NCI-H524 (cell line): ENCODE measurements around the gene PDE4DIP.
"Not testable (repeated sequence)": the region's sequence is repeated elsewhere in the genome, so short reads cannot be mapped to it uniquely, and the experiment has no call there.

Experiments used
- DNase-seq, 2 experiments: peaks; one replicate each; lab custom pipeline; 2025; lab: John Stamatoyannopoulos, UW

The PDE4DIP gene

DNA sequence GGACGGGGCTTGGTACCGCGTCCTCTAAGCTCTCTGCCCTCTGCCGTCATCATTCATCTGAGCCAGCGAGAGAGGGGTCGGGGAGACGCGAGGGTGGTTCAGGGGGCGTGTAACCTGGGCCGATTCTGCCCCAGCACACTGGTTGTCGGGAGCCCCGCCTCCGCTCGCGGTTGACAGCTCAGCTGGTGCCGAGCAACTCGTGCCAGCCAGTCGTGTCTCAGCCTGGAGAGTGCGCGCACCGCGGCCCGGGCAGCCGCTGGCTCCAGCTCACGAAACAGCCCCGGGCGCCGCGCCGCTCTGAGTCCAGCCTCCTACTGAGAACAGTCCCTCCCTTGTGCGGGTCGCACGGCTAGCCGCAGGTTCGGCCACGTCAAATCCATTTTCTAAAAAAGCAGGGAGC is at the start of gene PDE4DIP:
Gene PDE4DIP (plus strand): TSS at position 209 of the 400 bp plus-strand sequence. CDS start 347 bp downstream, outside the sequence.
- DNase-seq = not testable (repeated sequence)

DNA sequence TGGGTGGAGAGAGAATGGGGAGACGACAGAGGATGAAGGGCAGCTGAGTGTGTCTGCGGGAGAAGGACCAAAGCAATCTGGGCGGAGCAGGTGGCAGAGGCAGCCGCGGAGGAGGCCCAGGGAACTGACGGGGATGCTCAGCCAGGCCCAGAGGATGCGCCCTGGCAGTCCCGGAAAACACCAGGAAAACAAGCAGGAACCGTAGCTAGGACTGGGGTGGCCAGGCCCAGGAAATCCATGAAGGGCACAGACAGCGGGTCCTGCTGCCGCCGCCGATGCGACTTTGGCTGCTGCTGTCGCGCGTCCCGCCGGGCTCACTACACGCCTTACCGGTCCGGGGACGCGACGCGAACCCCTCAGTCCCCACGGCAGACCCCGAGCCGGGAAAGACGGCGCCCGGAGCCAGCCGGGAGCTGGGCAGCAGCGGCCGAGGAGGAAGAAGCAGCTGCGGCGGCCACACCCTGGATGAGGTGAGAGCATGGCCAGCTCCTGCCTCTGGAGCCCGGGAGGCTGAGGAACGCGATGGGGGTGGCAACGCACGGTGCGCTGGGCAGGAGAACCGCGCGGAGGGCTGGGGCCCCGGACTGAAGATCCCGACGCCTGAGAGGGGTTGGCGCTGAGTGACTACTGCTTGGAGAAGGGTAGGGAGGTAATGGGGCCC is 35.8 kb upstream of the PDE4DIP start:
- DNase-seq = not testable (repeated sequence)

DNA sequence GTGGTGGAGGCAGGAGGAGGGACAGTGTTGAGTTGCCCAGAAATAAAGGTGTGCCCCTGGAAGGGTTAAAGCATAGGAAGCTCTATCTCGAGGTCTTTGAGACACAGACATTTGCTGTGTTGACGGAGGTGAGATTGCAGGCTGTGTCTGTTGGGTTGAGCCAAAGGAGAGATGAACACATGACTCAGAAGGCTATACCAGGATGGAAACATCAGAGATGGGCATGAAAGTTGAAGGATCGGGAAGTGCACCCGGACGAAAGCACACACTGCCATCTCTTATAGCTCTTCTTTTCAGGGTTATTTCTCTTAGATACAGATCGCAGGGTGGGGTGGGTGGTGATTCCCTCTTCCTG is 35.3 kb upstream of the PDE4DIP start:
- DNase-seq = not testable (repeated sequence)

DNA sequence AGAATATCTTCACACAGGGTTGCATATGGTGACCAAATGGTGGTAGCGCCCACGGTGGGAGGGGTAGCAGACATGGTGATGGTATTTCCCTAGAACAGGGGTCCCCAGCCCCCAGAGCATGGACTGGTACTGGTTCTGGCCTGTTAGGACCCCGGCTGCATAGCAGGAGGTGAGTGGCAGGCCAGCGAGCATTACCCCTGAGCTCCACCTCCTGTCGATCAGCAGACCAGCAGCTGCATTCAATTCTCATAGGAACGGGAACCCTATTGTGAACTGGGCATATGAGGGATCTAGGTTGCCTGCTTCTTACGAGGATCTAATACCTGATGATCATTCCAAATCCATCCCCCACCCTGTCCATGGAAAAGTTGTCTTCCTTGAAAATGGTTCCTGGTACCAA is 22.0 kb upstream of the PDE4DIP start:
- not testable (repeated sequence) for DNase-seq

DNA sequence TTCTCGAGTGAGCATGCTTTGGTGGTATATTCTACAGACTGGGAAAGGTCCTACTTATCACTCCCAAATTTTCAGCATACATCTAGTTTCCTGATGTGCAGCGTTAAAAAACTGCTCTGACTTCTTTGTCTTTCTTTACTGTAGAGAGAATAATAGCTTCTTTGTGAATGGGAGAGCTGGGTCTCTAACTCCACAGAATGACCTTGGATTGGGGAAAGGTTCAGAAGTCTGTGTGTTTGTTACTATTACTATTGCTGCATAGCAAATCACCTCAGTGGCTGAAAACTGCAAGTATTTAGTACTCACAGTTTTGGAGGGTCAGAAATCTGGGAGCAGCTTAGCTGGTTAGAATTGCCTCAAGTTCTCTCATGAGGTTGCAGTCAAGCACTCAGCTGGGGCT is 20.4 kb upstream of the PDE4DIP start:
- not testable (repeated sequence) for DNase-seq

DNA sequence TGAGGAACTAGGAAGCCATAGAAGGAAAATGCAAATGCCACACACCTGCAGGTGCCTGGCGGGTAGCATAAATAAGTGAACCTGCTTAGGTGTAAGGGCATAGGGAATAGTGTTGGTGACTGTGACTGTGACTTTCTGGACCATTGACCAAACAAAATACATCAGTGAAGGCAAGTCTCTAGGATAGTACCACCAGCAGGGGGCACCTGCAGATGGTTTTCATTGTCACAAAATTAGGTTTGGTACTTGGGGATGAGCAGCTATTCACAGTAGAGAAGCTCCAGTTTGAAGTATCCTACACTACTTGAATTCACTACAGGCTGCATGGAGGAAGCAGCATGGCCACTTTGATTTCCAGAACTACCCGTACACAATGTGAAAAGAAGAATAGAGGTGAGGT is 19.2 kb upstream of the PDE4DIP start:
- DNase-seq = not testable (repeated sequence)

DNA sequence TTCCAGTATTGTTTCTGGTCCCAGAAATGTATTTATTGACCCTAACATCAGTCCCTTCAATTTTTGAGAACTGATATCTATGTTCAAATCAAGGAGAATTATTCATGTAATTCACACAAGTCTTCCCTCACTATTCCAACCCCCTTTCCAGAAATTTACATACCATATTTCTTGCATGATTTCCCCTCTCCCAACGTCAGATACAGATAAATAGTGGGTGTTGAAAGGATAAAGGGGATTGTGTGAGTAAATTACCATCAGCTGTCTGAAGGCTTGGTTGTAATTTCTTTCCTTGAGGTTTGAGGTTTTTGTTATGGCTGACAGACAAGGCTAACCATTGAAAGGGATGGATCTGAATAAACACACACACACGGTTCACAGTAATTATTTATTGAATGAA is 15.7 kb upstream of the PDE4DIP start:
- not testable (repeated sequence) for DNase-seq

DNA sequence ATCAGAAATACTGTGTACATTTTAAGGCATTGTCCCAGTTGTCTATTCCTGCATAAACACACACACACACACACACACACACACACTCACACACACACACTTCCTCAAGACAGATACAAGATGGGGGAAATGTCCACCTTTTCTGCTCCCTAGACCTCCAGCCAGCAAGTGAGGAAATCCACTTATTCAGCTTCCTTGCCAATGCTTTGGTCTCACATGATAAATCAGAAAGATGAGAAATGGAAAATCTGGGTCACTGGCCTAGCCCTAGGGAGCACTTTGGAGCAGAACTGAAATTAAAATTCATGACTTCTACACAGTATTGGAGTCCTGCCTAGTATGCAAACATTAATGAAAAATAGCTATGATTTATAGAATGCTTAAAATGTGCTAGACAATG is 15.3 kb upstream of the PDE4DIP start:
- not testable (repeated sequence) for DNase-seq

DNA sequence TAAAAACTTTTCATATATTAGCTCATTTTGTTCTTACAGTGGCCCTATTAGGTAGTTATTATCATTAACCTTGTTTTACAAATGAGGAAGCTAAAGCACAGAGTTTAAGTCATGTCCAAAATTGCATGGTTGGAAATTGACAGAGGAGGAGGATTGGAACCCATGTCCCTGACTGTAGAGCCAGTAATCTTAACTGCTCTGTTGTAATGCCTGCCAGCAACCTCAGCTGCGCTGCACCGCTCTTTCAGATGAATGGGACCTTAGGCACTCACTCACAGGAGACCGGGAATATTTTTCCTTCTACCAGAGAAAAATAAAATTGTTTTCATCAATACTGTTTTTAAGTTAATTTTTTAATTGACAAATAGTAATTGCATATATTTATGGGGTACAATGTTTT is 14.9 kb upstream of the PDE4DIP start:
- DNase-seq = not testable (repeated sequence)

DNA sequence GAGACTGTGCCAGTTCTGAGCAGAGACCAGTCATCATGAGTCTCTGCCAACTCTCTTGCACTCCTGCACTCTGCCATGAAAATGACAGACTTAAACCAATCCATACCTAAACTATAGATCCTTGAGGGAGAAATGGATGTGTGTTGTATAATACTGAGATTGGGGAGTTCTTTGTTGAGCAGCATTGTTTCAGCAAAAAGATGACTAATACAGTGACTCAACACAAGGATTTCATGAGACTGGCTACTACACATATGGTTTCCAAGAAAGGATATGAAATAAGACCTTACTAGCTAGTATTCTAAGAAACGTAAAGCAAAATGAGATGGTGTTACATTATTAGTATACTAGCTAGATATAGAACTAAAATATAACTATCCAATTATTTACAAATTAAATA is 3.0 kb upstream of the PDE4DIP start:
- not testable (repeated sequence) for DNase-seq

DNA sequence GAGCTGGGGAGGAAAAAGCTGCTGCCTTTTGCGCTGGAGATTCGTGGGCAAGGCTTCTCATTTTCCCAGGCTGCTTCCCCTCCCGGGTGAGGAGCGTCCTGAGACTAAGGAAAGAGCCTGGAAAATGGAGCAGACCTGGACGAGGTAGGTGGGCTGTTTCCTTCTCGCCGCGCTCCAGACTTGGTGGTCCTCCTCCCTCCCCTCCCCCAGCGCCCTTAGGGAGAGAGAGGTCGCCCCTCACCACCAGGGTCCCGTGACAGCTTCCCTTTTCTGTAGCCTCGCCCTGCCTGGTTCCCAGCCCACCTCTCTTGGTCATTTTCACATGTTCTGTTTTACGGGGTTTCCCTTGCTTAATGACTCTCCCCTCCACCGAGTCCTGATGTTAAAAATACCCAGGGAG is 423 bp downstream of the PDE4DIP start:
- DNase-seq = not testable (repeated sequence)

DNA sequence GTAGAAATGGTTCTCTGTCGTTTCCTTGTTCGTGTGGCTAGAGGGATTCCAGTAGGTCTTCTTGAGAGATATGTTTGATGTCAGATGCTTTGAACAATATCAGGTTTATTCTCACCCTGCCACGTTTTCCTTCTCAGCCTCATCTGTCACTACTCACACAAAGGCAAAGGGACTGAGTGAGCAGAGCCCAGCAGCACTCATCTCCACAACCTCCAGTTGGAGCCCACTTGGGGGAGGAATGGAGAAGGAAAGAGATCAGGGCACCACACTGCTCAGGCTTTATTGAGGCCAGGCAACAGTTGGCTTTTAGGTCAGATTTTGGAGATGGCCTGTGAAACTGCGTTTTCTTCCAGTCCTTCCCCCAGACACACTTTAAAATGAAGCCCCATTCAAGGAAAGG is 840 bp downstream of the PDE4DIP start:
- not testable (repeated sequence) for DNase-seq

DNA sequence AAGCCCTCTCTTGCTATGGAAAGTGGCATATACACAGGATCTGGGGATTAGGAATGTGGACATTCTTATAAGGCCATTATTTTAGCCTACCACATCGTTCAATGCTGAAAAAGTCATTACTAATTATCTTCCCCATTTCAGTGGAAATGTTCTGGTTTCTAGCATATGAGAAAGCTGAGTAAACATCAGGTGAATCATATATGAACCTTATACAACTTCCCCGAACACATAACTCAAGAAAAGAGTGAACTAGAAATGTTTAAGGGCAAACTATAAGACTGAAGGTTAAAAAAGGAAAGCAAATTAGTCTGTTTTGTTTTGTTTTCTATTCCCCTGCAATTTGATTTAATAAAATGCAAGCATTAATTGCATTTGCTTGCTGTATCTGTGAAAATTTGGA is 6.1 kb downstream of the PDE4DIP start:
- not testable (repeated sequence) for DNase-seq

DNA sequence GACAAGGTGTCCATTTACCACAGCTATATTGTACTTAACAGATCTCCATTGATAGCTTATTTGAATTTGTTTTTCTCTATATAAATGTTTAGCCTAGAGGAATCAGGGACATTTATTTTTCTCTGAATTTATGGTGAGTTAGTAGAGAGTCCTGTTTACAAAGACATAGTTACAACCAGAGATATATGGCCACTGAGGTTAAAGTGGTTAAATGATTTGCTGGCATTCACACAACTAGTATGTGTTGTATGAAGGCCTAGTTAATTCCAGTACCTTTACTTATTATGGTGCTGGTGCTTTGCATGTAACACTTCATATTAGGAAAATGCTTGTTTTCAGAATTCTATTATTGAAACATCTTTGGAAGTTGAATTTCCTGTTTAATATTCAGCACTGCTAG is 6.6 kb downstream of the PDE4DIP start:
- DNase-seq = not testable (repeated sequence)

DNA sequence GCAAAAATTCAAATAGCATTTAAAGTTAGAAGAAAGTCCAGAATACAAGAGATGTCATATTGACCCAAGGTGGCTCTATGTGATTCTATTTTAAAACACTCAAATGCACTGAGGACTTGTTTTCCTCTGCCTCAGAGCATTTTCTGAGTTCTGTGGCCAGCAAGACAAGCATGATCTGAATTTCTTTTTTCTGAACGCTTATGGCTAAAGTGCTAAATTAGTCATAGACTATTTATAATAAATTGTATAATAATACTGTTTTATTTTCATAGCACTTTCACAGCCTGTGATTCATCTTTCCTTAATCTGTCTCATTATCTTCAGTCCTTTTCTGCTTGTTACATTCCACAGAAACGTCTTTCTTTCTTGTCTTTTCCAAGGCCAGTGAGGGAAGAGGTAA is 7.5 kb downstream of the PDE4DIP start:
- not testable (repeated sequence) for DNase-seq

DNA sequence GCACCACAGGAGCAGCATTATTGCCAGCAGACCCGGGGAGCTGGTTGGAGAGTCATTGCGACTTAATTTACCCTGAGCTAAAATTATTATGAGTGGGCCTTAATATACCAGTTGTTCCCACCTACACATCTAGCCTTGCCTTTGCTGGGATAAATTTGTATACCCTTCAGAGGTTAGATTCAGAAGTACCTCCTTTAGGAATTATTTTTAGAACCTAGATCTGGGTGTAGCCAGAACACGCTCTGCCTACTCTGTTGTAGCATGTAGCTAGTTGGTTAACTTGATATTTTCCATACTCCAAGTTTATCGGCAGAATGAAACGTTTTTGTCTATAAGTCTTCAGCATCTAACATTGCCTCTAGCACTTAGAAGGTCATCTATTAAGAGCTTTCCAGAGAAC is 9.1 kb downstream of the PDE4DIP start:
- not testable (repeated sequence) for DNase-seq

DNA sequence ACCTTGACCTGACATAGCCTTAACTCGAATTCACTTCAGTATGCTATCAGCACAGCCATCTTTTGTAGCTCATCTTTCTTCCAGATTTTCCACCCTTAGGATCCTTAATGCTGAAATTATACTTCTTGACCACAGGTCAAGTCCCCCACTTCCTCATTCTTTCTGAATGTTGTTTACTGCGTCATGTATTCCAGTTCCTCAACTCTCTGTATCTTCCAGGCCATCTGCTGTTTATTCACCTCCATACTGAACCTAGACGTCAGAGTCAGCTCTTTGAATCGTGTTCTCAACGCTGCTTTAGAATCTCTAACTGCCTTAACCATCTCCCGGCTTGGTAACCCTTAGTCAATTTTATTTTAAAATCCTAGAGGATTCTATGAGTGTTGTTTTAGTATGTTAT is 9.8 kb downstream of the PDE4DIP start:
- DNase-seq = not testable (repeated sequence)

DNA sequence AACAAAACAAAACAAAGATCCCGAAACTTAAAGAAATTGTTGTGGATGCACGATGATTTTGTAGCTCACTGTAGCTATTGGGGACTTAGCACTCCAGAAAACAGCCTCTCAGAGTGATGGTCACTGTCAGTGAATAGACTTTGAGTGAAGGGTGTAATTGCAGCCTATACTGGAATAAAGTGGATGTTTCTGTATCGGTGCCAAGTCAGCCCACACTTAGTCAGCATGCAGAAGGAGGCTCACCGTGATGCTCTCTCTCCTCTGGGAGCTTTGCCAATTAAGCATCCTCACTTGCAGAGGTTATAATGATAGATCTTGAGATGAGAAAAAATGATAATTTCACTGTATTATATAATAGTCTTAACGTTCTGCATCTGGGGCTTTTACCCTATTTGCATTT is 11.1 kb downstream of the PDE4DIP start:
- DNase-seq = not testable (repeated sequence)

DNA sequence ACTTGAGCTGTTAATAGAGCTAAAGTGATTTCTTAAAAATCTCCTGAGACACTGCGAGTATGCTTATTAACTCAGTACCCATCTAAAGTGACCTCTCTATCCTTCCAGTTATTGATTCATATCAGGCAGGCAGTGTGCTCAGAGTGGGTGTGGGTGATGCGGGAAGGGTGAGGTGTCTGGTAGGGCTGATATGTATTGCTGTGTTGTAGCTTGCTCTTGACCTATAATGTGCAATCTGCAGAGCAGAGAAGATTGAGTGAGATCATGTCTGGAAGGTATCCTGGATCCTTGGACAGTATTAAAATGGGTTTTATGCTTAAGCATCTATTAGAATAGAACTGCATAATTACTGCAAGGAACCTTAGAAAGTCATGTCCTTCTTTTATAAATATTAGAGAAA is 15.8 kb downstream of the PDE4DIP start:
- DNase-seq = not testable (repeated sequence)

DNA sequence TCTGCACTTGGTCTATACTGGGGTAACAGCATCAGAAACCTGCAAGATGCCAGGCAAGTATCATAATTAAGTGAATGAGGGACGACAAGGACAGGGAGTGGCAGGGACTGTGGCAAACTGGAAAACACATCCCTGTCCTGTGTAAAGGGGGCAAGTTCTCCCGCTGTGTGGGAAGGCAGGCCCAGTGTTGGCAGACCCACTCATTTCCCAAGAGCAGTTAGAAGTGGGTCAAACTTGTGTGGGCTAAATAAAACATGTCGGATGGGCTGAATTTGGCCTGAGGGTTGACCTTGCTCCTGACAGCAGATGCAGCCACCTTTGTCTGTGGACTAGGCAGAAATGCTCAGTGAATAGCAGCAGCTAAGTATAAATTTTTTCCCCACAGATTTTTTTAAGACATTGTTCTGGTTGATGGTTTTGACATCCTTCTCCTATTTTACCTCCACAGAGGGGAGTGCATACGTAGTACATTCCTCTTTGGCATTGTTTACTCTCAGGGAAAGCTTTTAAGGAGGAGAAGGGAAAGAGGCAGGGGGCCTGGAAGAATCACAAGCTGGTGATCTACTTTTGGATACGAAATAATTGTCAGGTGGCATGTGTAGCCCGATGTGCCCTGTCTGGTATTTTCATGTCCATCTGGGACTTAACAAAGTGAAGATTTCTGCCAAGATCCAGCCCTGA is 16.5 kb downstream of the PDE4DIP start:
- not testable (repeated sequence) for DNase-seq

DNA sequence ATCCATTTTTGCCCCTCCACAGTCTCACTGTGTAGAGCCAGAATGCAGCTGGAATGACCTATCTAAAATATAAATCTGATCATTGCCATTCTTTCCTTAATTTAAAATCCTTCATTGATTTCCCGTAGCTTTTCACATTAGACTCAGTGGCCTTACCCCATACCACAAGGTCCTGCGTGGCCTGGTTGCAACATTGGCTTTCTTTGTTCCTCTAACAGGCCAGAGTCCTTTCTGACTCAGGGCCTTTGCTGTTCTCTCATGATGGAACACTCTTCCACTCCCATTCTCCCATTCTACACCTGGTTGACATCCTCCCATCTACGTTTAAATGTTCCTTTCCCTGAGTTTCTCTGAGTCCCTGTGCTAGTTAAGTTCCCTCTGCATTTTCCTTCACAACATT is 18.4 kb downstream of the PDE4DIP start:
- DNase-seq = not testable (repeated sequence)

DNA sequence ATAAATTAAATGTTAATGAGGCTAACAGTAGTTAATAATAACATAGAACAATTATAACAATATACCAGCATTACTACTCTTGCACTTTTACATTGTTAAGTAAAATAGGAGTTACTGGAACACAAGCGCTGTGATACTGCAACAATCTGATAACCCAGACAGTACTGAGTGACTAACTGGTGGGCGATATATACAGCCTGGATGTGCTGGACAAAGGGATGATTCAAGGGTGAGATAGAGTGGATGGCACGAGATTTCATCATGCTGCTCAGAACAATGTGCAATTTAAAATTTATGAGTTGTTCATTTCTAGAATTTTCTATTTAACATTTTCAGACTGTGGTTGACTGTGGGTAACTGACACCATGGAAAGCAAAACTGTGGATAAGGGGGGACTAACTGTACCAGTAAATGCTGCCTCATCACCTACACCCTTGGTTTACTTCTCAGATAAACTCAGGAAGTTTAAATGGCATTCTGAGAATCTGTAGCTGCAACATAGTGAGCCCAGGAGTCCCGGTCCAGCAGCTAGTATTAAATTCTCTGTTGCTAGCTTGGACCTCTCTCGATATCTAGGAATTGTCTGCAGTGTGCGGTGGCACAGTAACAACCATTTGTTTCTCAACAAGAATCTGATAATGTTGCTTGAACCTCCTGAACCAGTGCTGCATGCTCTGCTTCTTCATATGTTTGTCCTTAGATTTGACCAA is 24.9 kb downstream of the PDE4DIP start:
- not testable (repeated sequence) for DNase-seq

DNA sequence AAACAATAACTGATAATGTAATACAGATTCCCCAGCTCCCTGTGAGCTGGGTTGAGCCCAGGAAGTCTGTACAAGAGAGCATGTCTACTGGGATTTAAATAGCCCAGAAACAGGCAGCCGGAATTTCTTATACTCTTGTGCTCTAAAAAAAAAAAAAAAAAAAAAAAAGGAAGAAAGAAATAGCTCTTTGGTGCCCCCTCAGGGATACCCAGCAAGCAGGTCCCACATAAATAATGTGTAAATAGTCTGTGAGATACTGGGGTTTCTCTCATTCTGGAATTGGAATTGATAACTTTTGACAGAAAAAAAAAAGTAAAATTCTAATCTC is 25.4 kb downstream of the PDE4DIP start:
- DNase-seq = not testable (repeated sequence)
